ENCODE measurements around the gene RGS19.

The RGS19 gene

GRCh38 chr20:64047968-64048401 lies 31.3 kb downstream of the RGS19 start:
- no peak for DNase-seq

GRCh38 chr20:64047046-64047389 lies 32.3 kb downstream of the RGS19 start:
- DNase-seq = no peak

- no peak for DNase-seq
Measured at GRCh38 chr20:64045346-64046011, 33.8 kb downstream of the RGS19 start.

GRCh38 chr20:64044484-64045247 lies 34.7 kb downstream of the RGS19 start:
- DNase-seq = peak; percentile 75

GRCh38 chr20:64043768-64044167 lies 35.5 kb downstream of the RGS19 start:
- no peak for DNase-seq

- no peak for DNase-seq
Measured at GRCh38 chr20:64042054-64042781, 37.1 kb downstream of the RGS19 start.

GRCh38 chr20:64041781-64042053 lies 37.6 kb downstream of the RGS19 start:
- no peak for DNase-seq

GRCh38 chr20:64041040-64041780 lies 38.1 kb downstream of the RGS19 start:
- peak; percentile 86 for DNase-seq

- DNase-seq = no peak
Measured at GRCh38 chr20:64040231-64041039, 38.9 kb downstream of the RGS19 start.

- DNase-seq = no peak
Measured at GRCh38 chr20:64039293-64040160, 39.8 kb downstream of the RGS19 start.

- DNase-seq = peak; percentile 41
Measured at GRCh38 chr20:64038565-64039292, 40.6 kb downstream of the RGS19 start.

- no peak for DNase-seq
Measured at GRCh38 chr20:64038224-64038564, 41.1 kb downstream of the RGS19 start.

GRCh38 chr20:64037498-64038213 lies 41.7 kb downstream of the RGS19 start:
- no peak for DNase-seq

GRCh38 chr20:64037199-64037497 lies 42.2 kb downstream of the RGS19 start:
- no peak for DNase-seq

GRCh38 chr20:64036346-64037198 lies 42.7 kb downstream of the RGS19 start:
- DNase-seq = no peak

GRCh38 chr20:64035933-64036345 lies 43.4 kb downstream of the RGS19 start, which contains the start of gene C20orf204:
C20orf204 (plus strand) TSS chr20:64036182; CDS start chr20:64036324, 142 bp downstream.
- DNase-seq = no peak

GRCh38 chr20:64035066-64035932 lies 44.0 kb downstream of the RGS19 start:
- DNase-seq = no peak

- no peak for DNase-seq
Measured at GRCh38 chr20:64033981-64034493, 45.3 kb downstream of the RGS19 start.

All from NCI-H446 treated with DMSO at 0.1 percent for 48 hours (cell line).